HL-60 (cell line): ENCODE data around the gene BCAS3.

Experiments
- DNase-seq, 2 experiments: peaks; one replicate each; pipeline ENCODE4 v3.0.0-alpha.2; 2010 to 2020; ENCODE audit warnings: low read depth in 1 of 2, low spot score in 1 of 2
- H3K27ac ChIP-seq: fragments of 250-450 bp; sonication (Bioruptor Pico); replicated peaks from 2 replicates; pipeline ENCODE4 v1.5.1; 2020; ENCODE audit warnings: mild to moderate bottlenecking, moderate library complexity
- H3K27me3 ChIP-seq: fragments of 250-450 bp; sonication (Bioruptor Pico); 2 replicates; pipeline ENCODE4 v1.5.1; 2021; ENCODE audit warnings: mild to moderate bottlenecking, moderate library complexity; ENCODE audit not compliant: insufficient read depth, poor library complexity, severe bottlenecking
- H3K4me3 ChIP-seq: replicated peaks from 2 replicates; pipeline ENCODE4 v1.5.1; 2011; ENCODE audit warnings: mild to moderate bottlenecking, control low read depth, low read length; ENCODE audit not compliant: insufficient read depth
- GABPA ChIP-seq: IDR thresholded peaks from 2 replicates; pipeline ENCODE4 v1.6.1; 2012; ENCODE audit warnings: low read depth
- POLR2AphosphoS5 ChIP-seq: IDR thresholded peaks from 2 replicates; pipeline ENCODE4 v1.6.1; 2012; ENCODE audit warnings: low read depth
- SPI1 ChIP-seq: IDR thresholded peaks from 2 replicates; pipeline ENCODE4 v1.6.1; 2012; ENCODE audit warnings: low read depth, mild to moderate bottlenecking, borderline replicate concordance
- TF ChIP-seq, protein P1 (sequence below): IDR thresholded peaks from one replicate; pipeline ENCODE4 v1.5.1; 2011; ENCODE audit warnings: low read length, control low read depth, inconsistent platforms; ENCODE audit not compliant: insufficient read depth
- TF ChIP-seq, protein P2 (sequence below): IDR thresholded peaks from 2 replicates; pipeline ENCODE4 v1.6.1; 2012; ENCODE audit warnings: low read depth; ENCODE audit not compliant: insufficient replicate concordance

BCAS3 gene

DNA sequence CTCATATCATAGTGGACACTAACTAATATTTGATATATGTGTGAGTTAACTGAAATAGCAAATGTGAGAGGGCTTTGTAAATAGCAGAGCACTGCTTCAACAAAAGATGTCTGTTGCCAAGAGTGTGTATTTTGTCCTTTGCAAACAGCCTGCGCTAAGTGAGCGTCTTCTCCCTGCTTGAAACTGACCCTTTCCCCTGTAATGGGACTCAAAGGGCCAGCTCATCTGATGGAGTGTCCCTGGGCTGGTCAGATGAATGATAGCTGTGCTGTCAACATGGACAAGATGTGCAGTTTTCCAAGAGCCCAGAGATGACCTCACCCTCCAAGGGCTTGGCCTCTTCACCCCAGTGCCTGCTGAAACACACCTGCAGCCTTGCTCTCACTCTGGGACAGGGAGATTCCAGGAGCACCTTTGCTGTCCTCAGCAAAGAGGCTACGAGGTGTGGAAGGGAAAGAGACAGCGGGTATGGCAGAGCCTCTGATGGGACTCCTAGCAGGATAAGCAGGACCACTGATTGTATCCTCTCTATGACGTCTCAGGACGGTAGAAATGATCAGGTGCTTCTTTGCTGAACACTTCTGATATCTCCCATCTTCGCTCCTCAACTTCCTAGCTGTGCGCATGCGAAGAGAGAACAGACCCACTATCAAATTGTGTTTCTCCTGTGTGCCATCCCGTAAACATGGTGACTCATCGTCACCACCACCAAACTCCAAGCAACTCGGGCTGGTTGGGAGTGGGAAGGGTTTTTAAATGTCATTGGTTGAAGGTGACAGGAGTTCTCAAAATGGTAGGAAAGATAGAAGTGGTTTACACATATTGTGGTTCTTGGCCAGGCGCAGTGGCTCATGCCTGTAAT lies 686.2 kb downstream of the BCAS3 start:
- no peak for DNase-seq
- Histone ChIP-seq H3K4me3 (no peak overlapping the region), H3K27me3 (no peaks in the 10 kb centered on the region), H3K27ac (no peak overlapping the region)
- TF ChIP-seq, protein P1, sequence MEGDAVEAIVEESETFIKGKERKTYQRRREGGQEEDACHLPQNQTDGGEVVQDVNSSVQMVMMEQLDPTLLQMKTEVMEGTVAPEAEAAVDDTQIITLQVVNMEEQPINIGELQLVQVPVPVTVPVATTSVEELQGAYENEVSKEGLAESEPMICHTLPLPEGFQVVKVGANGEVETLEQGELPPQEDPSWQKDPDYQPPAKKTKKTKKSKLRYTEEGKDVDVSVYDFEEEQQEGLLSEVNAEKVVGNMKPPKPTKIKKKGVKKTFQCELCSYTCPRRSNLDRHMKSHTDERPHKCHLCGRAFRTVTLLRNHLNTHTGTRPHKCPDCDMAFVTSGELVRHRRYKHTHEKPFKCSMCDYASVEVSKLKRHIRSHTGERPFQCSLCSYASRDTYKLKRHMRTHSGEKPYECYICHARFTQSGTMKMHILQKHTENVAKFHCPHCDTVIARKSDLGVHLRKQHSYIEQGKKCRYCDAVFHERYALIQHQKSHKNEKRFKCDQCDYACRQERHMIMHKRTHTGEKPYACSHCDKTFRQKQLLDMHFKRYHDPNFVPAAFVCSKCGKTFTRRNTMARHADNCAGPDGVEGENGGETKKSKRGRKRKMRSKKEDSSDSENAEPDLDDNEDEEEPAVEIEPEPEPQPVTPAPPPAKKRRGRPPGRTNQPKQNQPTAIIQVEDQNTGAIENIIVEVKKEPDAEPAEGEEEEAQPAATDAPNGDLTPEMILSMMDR: no peak
- TF ChIP-seq, protein P2, sequence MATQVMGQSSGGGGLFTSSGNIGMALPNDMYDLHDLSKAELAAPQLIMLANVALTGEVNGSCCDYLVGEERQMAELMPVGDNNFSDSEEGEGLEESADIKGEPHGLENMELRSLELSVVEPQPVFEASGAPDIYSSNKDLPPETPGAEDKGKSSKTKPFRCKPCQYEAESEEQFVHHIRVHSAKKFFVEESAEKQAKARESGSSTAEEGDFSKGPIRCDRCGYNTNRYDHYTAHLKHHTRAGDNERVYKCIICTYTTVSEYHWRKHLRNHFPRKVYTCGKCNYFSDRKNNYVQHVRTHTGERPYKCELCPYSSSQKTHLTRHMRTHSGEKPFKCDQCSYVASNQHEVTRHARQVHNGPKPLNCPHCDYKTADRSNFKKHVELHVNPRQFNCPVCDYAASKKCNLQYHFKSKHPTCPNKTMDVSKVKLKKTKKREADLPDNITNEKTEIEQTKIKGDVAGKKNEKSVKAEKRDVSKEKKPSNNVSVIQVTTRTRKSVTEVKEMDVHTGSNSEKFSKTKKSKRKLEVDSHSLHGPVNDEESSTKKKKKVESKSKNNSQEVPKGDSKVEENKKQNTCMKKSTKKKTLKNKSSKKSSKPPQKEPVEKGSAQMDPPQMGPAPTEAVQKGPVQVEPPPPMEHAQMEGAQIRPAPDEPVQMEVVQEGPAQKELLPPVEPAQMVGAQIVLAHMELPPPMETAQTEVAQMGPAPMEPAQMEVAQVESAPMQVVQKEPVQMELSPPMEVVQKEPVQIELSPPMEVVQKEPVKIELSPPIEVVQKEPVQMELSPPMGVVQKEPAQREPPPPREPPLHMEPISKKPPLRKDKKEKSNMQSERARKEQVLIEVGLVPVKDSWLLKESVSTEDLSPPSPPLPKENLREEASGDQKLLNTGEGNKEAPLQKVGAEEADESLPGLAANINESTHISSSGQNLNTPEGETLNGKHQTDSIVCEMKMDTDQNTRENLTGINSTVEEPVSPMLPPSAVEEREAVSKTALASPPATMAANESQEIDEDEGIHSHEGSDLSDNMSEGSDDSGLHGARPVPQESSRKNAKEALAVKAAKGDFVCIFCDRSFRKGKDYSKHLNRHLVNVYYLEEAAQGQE: no peak
- TF ChIP-seq POLR2AphosphoS5 (no peak), SPI1 (no peak), GABPA (no peak)

DNA sequence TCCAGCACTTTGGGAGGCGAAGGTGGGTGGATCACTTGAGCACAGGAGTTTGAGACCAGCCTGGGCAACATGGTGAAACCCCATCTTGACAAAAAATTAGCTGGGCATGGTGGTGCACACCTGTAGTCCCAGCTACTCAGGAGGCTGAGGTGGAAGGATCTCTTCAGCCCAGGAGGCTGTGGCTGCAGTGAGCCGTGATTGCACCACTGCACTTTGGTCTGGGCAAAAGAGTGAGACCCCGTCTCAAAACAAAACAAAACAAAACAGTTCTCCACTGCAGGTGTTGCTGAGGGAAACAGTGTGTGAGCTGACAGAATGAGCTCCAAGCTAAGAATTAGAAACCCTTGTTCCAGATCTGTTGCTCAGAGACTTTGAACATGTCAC lies 686.8 kb downstream of the BCAS3 start:
- no peak for DNase-seq
- no peak overlapping the region for H3K27ac ChIP-seq
- no peak for TF ChIP-seq POLR2AphosphoS5
- TF ChIP-seq SPI1: no peak
- TF ChIP-seq GABPA: no peak
- TF ChIP-seq, protein P2: no peak
- TF ChIP-seq, protein P1: no peak
- no peak overlapping the region for H3K4me3 ChIP-seq
- no peaks in the 10 kb centered on the region for H3K27me3 ChIP-seq

DNA sequence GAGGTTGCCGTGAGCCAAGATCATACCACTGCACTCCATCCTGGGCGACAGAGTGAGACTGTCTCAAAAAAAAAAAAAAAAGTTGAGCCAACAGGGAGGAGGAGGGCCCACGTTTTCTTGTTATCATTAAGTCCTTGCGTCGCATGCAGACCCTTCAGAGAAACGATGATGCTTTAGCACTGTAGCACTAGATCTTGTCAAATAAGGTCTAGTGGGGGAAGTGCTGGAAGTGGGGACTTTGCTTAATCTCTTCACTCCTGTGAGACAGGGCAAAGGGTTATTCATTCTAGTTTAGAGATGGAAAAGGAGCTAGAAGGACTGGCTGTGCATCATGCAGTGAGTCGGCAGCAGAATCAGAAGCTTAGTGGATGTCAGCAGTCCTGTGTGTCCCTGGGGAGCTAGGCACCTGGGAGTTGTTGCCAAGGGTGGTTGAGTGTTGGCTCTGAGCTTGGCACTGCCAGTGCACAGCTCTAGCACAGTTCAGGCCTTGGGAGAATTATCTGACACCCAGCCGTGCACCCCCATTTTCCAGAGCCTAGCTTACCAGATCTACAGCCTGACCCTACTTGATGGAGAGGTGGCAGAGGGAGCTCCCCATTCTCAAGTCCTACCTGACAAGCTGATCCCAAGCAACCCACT lies 688.5 kb downstream of the BCAS3 start:
- H3K4me3 ChIP-seq: no peak overlapping the region
- TF ChIP-seq GABPA (no peak), POLR2AphosphoS5 (no peak), SPI1 (no peak)
- TF ChIP-seq, protein P1: no peak
- TF ChIP-seq, protein P2: no peak
- no peak overlapping the region for H3K27ac ChIP-seq
- DNase-seq: no peak
- no peaks in the 10 kb centered on the region for H3K27me3 ChIP-seq
